Testis (tissue), 3 donors: ENCODE data around the gene GPR153. TPM values are rescaled to one million over a fixed set of nuclear protein-coding genes. Genes with fewer than 3 reads are reported as not detected.

ENCODE experiments used
- DNase-seq: peaks from one replicate; pipeline ENCODE4 v3.0.0-alpha.2; 2019
- H3K27ac ChIP-seq, 2 donors: fragments of 200-600 bp; sonication (generic); one replicate each; pipeline ENCODE4 v1.5.1; 2019
- H3K27me3 ChIP-seq: fragments of 200-600 bp; sonication (generic); one replicate; pipeline ENCODE4 v1.5.1; 2019
- H3K36me3 ChIP-seq: fragments of 200-600 bp; sonication (generic); one replicate; pipeline ENCODE4 v1.5.1; 2017; ENCODE audit warnings: low read depth; ENCODE audit errors: missing control alignments
- H3K4me1 ChIP-seq: fragments of 200-600 bp; sonication (generic); one replicate; pipeline ENCODE4 v1.5.1; 2019
- H3K4me3 ChIP-seq, 2 donors: fragments of 200-600 bp; sonication (generic); one replicate each; pipeline ENCODE4 v1.5.1; 2017 to 2019
- H3K9me3 ChIP-seq: fragments of 200-600 bp; sonication (generic); one replicate; pipeline ENCODE4 v1.5.1; 2017
- POLR2A ChIP-seq: fragments of 450-650 bp; IDR thresholded peaks from one replicate; pipeline ENCODE4 v1.6.1; 2017; ENCODE audit warnings: antibody characterized with exemption, mild to moderate bottlenecking, moderate library complexity
- WGBS, 2 donors: methylation state at CpG; one replicate each; pipeline ENCODE4 v1.1.5; 2018; 5-methylcytosine and 5-hydroxymethylcytosine counted together
- intact Hi-C: fragments of 100-400 bp; cut with DNase I; formaldehyde crosslinking; loops from one replicate; pipeline ENCODE4 v1.15.1; 2023; ENCODE audit warnings: low total_unique reads
- polyA plus RNA-seq: library from polyadenylated mRNA; stranded (reverse); fragments of 350-450 nt; fragmentation: Illumina TruSeq; extraction: RNeasy Lipid Tissue Mini Kit (QIAGEN cat#74804); gene quantifications from one replicate; pipeline ENCODE4 v1.2.3, GENCODE V29; 2014; ENCODE audit warnings: low read depth, low replicate concordance; ENCODE audit not compliant: insufficient read depth
- total RNA-seq, 2 donors: library from RNA; depleted of rRNA; stranded (reverse); fragments of >200 nt; gene quantifications; one replicate each; pipeline ENCODE4 v1.2.3, GENCODE V29; 2016
- TF ChIP-seq, protein P1 (sequence below), 3 experiments: fragments of 450-650 bp in 2 of 3; fragments of 200-600 bp in 1 of 3; sonication (generic) in 1 of 3; IDR thresholded peaks; one replicate each; pipeline ENCODE4 v1.5.1; 2016 to 2019; ENCODE audit warnings: antibody characterized with exemption in 3 of 3, mild to moderate bottlenecking in 2 of 3, moderate library complexity in 1 of 3

The GPR153 gene
- total and polyA plus RNA-seq, 3 donors from 2014 or later = 5.7 to 6.3 (median 5.8) TPM

DNA sequence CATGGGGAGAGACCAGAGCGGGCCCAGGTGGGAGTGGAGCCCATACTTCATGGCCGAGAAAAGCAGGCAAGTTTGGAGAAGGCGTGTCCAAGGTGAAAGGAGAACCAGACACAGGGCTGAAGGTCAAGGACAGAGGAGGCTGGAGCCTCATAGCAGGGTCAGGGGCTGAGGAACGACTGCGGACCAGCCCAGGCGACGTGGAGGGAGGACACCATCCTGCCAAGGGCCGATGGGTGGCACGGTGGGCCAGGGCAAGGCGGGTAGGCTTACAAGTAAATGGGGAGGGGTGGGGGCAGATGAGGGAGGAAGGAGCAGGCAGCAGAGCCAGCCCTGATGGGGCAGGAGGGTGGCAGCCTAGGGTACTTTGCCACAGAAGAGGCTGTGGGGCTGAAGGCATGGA, 18.2 kb upstream of the GPR153 start:
- Histone ChIP-seq H3K27ac (no peak overlapping the region), H3K27me3 (no peaks in the 10 kb centered on the region), H3K36me3 (no peaks in the 10 kb centered on the region), H3K4me1 (peaks cover 15% of the 10 kb centered on the region), H3K9me3 (no peaks in the 10 kb centered on the region), H3K4me3 (no peak overlapping the region)
- WGBS, 2 donors = 88 to 91% methylated on average over 10 of the region's 10 CpGs
- no peak for DNase-seq
- intact Hi-C loops = no loop called here
- TF ChIP-seq POLR2A = no peak

DNA sequence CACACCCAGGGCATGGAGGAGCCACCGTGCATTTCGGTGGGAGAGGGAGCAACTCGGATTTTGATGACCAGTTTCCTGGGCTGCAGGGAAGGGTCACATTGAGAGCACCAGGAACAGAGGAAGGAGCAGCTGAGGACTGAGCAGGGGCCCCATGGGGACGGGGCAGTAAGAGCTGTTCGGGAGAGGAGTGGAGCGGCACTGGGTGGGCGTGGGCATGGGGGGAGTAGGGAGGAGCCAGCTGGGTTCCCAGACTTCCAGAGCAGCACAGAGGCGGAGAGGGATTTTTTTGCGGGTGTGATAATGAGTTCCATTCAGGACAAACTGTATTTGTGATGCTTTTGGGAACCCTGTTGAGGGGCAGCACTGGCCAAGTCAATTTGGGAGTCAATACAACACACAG, 17.4 kb upstream of the GPR153 start:
- TF ChIP-seq, protein P1, sequence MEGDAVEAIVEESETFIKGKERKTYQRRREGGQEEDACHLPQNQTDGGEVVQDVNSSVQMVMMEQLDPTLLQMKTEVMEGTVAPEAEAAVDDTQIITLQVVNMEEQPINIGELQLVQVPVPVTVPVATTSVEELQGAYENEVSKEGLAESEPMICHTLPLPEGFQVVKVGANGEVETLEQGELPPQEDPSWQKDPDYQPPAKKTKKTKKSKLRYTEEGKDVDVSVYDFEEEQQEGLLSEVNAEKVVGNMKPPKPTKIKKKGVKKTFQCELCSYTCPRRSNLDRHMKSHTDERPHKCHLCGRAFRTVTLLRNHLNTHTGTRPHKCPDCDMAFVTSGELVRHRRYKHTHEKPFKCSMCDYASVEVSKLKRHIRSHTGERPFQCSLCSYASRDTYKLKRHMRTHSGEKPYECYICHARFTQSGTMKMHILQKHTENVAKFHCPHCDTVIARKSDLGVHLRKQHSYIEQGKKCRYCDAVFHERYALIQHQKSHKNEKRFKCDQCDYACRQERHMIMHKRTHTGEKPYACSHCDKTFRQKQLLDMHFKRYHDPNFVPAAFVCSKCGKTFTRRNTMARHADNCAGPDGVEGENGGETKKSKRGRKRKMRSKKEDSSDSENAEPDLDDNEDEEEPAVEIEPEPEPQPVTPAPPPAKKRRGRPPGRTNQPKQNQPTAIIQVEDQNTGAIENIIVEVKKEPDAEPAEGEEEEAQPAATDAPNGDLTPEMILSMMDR (IDR thresholded peaks at IDR 0.05) = no peak
- TF ChIP-seq POLR2A = no peak
- Histone ChIP-seq H3K27ac (no peak overlapping the region), H3K27me3 (no peaks in the 10 kb centered on the region), H3K4me3 (no peak overlapping the region), H3K36me3 (no peaks in the 10 kb centered on the region), H3K4me1 (peaks cover 15% of the 10 kb centered on the region), H3K9me3 (no peaks in the 10 kb centered on the region)
- 83 to 87% methylated on average over 9 of the region's 9 CpGs for WGBS, 2 donors
- DNase-seq = no peak
- intact Hi-C loops = no loop called here

DNA sequence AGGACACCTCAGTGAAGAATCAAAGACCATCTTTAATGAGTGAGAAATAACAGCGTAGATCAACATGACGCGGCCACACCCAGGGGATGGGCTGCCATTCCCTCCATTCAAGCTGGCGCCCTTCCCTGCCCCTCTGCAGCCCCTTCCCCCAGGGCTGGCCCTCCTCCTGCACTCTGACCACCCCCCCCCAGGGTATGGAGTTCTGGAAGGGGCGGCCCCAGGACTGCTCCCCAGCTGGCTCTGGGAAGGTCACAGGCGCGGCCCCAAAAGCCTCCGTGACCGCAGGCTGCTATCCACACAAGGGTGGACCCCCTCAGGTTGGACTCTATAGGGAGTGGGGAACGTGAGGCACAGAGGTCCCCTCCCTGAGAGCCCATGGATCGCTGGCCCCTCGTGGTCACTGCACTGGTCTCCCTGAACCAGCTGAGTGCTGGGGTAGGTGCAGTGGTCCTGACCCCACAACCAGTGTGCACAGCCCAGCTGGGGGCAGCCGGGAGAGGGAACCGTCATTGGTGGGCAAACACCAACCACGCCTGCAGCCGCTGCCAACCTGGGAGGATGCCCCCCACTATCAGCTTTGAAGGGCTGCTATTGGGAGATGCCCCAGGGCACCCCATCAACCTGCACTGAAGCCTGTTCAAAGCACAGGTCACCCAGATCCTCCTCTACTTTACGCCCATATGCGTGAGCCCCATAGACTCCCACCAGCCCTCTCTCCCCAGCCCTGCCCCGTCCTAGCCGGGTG, 16.1 kb upstream of the GPR153 start:
- H3K4me3 ChIP-seq = no peak overlapping the region
- DNase-seq = no peak
- intact Hi-C loops = no loop called here
- no peak overlapping the region for H3K27ac ChIP-seq
- TF ChIP-seq, protein P1 (IDR thresholded peaks at IDR 0.05) = no peak
- TF ChIP-seq POLR2A = no peak
- 92 to 93% methylated on average over 8 to 20 of the region's 20 CpGs for WGBS, 2 donors
- H3K36me3 ChIP-seq = no peaks in the 10 kb centered on the region
- no peaks in the 10 kb centered on the region for H3K27me3 ChIP-seq
- peaks cover 15% of the 10 kb centered on the region for H3K4me1 ChIP-seq
- H3K9me3 ChIP-seq = no peaks in the 10 kb centered on the region

DNA sequence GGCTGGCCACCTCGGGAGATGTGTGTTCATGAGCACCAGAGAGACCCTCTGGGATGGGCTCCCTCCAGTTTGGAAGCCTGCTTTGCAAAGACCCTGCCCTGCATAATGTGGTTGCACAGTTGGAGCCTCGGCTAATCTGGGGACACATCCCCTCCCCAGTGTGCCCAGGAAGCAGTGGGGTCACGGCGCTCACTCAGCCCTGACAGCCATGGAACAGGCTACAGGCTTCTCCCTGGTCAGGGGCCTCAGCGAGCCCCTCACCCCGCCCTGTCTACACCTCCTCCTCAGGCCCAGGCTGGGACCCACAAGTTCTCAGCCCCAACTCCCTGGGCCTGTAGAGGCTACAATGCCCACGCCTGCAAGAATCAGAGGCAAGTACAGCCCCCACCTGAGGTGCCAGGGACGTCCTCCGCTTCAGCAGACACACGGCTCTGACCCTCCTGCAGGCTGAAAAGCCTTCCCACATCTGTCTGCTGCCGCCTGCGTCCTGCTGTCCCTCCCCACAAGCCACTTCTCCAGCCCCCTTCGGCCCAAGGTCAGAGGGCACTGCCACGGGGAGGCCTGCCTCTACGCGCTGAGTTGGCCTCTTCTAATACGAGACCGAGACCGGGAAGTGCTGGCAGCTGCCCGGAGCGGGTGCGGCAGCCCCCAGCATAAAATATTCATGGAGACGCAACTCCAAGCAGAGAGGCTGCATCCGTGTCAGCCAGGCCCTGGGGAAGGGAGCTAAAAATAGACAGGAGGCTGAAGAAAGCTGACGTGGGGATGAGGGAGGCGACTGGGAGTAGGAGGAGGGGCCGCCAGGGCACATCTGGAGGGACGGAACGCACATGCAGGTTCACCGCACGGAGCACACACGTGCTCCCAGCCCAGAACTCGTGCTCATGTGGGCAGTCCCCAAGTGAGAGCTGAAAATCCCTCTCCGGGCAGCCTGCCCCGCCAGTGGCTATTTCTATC, 15.2 kb upstream of the GPR153 start:
- Histone ChIP-seq H3K36me3 (no peaks in the 10 kb centered on the region), H3K4me3 (no peak overlapping the region), H3K4me1 (peaks cover 15% of the 10 kb centered on the region), H3K27me3 (no peaks in the 10 kb centered on the region), H3K9me3 (no peaks in the 10 kb centered on the region), H3K27ac (peak overlapping the region; percentile 18 to 76)
- 34 to 79% methylated on average over 24 to 35 of the region's 35 CpGs for WGBS, 2 donors
- TF ChIP-seq, protein P1 (IDR thresholded peaks at IDR 0.05) = no peak
- TF ChIP-seq POLR2A = no peak
- intact Hi-C loops = no loop called here
- peak; percentile 78 for DNase-seq

DNA sequence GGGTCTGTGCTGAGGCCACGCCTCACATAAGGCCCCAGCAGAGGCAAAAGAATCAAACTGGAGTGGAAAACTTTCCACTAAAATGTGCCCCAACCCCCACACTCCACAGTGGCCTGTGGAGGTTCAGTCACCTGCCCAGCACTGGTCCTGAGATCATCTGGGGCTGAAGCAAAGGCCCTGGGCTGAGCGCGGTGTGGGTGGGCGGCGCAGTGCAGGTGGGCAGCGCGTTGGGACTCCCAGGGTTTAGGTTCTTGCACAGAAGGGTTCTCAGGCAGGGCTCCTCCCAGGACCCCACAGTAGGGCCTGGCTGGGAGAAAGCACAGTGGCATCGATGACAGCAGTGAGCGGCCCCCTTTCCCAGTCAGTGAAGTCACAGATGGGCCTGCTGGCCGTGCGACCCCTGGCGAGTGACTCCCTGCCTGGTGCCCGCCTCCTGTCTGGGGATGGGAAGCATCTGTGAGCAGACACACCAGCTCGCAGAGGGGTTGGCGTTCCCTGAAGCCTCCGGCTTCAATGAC, 13.8 kb upstream of the GPR153 start:
- no peak overlapping the region for H3K27ac ChIP-seq
- H3K4me3 ChIP-seq = no peak overlapping the region
- H3K4me1 ChIP-seq = peaks cover 15% of the 10 kb centered on the region

More for the DNA sequence above, 13.8 kb upstream of the GPR153 start:
- Histone ChIP-seq H3K9me3 (no peaks in the 10 kb centered on the region), H3K36me3 (no peaks in the 10 kb centered on the region), H3K27me3 (no peaks in the 10 kb centered on the region)
- TF ChIP-seq, protein P1 (IDR thresholded peaks at IDR 0.05) = no peak
- no peak for TF ChIP-seq POLR2A
- intact Hi-C loops = no loop called here
- no peak for DNase-seq
- 87 to 90% methylated on average over 3 to 14 of the region's 16 CpGs for WGBS, 2 donors
